ENCODE data around the gene SYTL4. TPM values are rescaled to one million over a fixed set of nuclear protein-coding genes. Genes with fewer than 3 reads are reported as not detected.

Gene SYTL4
- total RNA-seq, 1 donor, result 5.1 TPM

DNA sequence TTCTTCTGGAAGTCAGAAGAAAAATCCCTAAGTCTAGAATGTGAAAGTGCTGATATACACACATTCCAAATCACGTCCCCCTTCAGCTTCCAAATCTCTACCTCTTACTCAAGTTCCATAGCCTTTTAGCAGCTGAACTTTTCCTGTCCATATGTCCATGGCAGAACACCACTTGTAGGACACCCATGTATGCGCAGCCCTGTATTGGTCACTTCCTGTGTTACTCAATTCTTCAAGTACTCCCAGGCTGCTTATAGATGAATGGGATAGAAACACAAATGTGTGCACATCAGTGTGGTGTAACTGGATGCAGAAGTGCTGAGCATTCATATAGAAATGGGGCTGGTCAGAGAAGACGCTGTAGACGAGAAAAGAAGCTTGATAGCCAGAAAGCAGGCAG lies 69.1 kb downstream of the SYTL4 start:
- TF ChIP-seq, protein P1, sequence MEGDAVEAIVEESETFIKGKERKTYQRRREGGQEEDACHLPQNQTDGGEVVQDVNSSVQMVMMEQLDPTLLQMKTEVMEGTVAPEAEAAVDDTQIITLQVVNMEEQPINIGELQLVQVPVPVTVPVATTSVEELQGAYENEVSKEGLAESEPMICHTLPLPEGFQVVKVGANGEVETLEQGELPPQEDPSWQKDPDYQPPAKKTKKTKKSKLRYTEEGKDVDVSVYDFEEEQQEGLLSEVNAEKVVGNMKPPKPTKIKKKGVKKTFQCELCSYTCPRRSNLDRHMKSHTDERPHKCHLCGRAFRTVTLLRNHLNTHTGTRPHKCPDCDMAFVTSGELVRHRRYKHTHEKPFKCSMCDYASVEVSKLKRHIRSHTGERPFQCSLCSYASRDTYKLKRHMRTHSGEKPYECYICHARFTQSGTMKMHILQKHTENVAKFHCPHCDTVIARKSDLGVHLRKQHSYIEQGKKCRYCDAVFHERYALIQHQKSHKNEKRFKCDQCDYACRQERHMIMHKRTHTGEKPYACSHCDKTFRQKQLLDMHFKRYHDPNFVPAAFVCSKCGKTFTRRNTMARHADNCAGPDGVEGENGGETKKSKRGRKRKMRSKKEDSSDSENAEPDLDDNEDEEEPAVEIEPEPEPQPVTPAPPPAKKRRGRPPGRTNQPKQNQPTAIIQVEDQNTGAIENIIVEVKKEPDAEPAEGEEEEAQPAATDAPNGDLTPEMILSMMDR (IDR thresholded peaks at IDR 0.05; ENCODE audit: insufficient read depth, low read length), result no peak
- H3K4me3 ChIP-seq (ENCODE audit: low read depth, low read length), result no peak overlapping the region
- DNase-seq (ENCODE audit: low read depth), result no peak

DNA sequence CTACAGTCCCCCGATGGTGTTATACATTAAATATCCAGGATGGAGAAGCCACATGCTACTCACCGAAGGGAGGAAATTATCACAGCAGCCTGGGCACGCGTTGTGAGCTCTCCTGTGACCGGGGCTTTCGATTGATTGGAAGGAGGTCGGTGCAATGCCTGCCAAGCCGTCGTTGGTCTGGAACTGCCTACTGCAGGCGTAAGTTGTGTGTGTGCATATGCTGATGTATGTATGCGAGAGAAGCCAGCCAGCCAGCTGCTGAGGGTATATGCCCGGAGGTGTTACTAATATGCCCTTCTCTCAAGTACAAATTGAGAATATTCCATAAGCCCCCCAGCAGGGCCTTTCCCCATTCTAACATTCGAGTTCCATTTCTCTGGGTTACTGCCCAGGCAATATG lies 69.8 kb downstream of the SYTL4 start:
- no peak overlapping the region for H3K4me3 ChIP-seq (ENCODE audit: low read depth, low read length)
- TF ChIP-seq, protein P1 (IDR thresholded peaks at IDR 0.05; ENCODE audit: insufficient read depth, low read length), result no peak
- DNase-seq (ENCODE audit: low read depth), result no peak

DNA sequence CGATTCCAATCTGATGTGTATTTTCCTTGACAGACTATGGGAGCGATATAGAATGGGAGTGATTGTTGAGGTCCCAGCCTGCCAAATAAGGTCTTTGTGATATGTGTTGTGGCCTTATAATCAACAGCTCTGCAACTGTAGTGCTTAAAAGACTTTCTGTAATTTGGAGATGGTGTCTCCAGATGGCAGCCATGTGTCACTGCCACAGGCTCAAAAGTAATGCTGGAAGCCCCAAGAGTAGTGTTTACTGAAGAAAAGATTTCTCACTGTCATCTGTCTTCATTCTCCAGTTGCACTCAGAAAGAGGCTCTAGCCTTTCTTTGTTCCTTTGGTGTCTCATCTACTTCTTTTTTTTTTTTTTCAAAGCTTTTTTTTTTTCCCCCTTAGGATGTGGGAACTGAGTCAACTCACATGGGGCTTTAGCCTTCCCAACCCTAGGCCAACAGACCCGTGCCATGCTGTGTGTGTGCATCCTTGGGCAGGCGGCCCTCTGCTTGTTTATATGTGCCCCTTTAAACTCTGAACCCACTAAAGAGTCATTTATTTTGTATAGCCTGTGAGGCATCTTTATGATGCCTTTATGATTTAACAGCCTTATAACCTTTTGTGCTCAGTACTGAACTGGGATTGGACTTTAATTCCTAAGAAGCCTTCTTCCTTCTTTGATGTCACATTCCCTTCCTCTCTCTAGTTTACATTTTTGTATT lies 72.3 kb downstream of the SYTL4 start:
- TF ChIP-seq, protein P1 (IDR thresholded peaks at IDR 0.05; ENCODE audit: insufficient read depth, low read length), result no peak
- no peak for DNase-seq (ENCODE audit: low read depth)

DNA sequence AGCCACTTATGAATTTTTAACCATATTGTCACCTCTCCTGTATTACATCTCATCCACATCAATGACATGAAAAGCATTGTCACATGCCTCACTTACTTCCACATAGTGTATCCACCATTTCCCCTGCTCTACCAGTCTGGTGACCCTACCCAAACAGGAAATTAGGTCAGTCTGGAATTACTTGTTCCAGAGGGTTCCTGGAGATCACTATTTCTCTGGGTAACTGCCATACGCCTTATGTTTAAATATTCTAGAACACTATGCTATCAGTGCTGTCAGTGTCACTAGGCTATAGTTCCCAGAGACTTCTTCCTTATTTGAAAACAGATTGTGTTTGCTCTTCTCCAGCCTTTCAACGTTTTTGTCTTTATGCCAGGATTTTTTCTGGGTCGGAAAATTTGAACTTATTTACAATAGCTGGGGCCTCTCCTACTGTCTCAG lies 73.0 kb downstream of the SYTL4 start:
- DNase-seq (ENCODE audit: low read depth), result no peak
- H3K4me3 ChIP-seq (ENCODE audit: low read depth, low read length), result no peak overlapping the region
- TF ChIP-seq, protein P1 (IDR thresholded peaks at IDR 0.05; ENCODE audit: insufficient read depth, low read length), result no peak

More for the DNA sequence above, 72.3 kb downstream of the SYTL4 start:
- H3K4me3 ChIP-seq (ENCODE audit: low read depth, low read length), result no peak overlapping the region

DNA sequence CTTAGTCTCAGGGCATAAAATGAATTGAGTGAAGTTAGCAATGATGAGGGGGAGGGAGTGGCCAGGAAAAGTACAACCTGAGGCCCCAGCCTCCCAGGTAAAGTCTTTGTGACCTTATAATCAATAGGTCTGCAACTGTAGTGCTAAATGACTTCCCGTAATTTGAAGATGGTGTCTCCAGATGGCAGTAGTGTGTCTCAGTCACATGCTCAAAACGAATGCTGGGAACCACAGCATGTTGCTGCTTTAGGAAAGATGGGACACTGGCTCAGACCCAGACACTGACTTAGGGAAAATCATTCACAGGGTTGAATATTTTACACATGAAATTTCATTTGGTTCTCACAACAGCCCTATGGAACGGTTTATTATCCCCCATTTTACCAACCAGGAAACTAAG lies 77.7 kb downstream of the SYTL4 start:
- no peak for DNase-seq (ENCODE audit: low read depth)
- no peak overlapping the region for H3K4me3 ChIP-seq (ENCODE audit: low read depth, low read length)
- TF ChIP-seq, protein P1 (IDR thresholded peaks at IDR 0.05; ENCODE audit: insufficient read depth, low read length), result peak; percentile 9

DNA sequence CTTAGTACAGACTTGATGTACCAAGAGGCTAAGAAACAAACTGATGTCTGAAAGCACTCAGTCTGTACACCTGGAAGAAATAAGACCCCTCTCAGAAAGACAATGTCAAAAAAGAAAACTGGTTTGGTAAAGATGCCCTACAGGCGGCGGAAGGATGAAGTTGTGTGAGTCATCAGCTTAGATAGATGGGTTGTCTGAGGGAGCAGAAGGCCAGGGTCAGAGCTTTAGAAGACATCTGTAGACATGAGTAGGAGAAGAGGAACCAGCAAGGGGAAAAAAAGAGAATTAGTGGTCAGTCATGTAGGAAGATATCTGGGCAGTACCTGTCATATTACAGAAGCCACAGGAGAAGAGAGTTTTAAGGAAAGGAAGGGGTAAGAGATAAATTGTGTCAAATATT lies 79.7 kb downstream of the SYTL4 start:
- TF ChIP-seq, protein P1 (IDR thresholded peaks at IDR 0.05; ENCODE audit: insufficient read depth, low read length), result no peak
- no peak overlapping the region for H3K4me3 ChIP-seq (ENCODE audit: low read depth, low read length)
- DNase-seq (ENCODE audit: low read depth), result no peak

DNA sequence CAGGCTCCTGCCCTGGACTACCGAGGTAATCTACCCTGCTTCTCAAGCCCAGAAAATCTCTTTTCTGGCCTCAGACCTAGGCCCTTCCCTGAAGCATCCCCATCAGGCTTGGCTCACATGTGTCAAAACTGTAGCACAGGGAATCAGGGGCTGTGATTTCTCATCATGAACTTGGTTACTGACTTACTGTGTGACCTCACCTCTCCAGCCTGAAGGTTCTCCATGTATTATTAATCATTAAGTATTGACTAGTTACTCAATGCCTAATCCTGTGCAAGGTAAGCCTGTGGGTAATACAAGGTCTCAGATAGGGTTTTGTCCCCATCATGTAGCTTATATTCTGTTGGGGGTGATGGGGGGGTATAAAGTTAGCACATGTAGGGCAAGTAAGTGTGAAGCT lies 81.1 kb downstream of the SYTL4 start:
- no peak overlapping the region for H3K4me3 ChIP-seq (ENCODE audit: low read depth, low read length)
- no peak for DNase-seq (ENCODE audit: low read depth)
- TF ChIP-seq, protein P1 (IDR thresholded peaks at IDR 0.05; ENCODE audit: insufficient read depth, low read length), result no peak
